MM.1S (cell line): ENCODE results near the gene ULK1.

Source experiments
- CTCF ChIP-seq: fragments of 300-600 bp; sonication (generic); IDR thresholded peaks from 2 replicates; pipeline ENCODE4 v1.5.1; 2016; ENCODE audit warnings: antibody characterized with exemption, low read length, mixed read lengths
- EZH2 ChIP-seq: fragments of 300-600 bp; sonication (generic); optimal IDR thresholded peaks from 2 replicates; pipeline ENCODE3; 2017; ENCODE audit warnings: low read depth, mild to moderate bottlenecking, antibody characterized with exemption, low read length, mixed read lengths

- TF ChIP-seq CTCF: no peak
- TF ChIP-seq EZH2: no peak
These were observed 9.9 kb downstream of the ULK1 start for GRCh38 chr12:131904346-131904745.
